ENCODE measurements around the gene ENTPD3.

DNA sequence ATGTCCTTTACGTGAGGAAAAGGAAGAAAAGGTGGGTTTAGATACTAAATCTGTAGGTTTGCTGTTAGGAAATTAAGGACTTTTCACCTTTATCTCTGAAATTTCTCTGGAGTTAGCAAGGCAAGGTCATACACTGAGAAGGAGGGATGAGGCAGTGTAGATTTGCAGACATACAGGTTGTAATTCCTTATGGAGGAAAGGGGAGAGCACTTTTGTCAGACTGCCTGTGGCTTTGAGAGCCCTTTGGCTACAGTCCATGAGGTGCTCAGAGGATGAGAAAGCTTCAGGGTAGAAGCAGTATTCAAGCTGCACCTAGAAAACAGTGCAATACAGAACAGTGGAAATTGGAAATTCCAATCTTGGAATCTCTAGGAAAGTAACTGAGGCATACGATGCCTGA, 78.5 kb downstream of the ENTPD3 start:
- TF ChIP-seq BRCA1 (CRISPR knock-in tag; IDR thresholded peaks at IDR 0.05) (no peak), KDM4B (CRISPR knock-in tag; IDR thresholded peaks at IDR 0.05) (no peak), RXRB (CRISPR knock-in tag; IDR thresholded peaks at IDR 0.05; ENCODE audit: borderline replicate concordance) (no peak)
